ENCODE data around the gene C17orf78. TPM values are rescaled to one million over a fixed set of nuclear protein-coding genes. Genes with fewer than 3 reads are reported as not detected.

C17orf78 gene
- total RNA-seq, 1 experiment from 2014 or later, result not detected

DNA sequence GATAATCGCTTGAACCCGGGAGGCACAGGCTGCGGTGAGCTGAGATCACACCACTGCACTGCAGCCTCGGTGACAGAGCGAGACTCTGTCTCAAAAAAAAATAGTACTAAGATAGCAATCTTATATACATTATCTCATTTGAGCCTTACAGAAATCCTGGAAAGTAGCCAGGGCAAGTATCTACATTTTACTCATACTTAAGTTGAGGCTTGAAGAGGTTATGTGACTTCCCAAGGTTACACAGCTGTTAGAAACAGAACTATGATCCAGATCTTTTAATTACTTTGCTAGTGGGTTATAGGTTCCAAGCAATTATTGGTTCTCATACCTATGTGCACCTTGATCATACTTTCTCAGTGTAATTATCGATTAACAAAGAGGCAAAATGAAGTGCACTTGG lies 15.4 kb downstream of the C17orf78 start:
- Histone ChIP-seq H3K4me1 (ENCODE audit: control insufficient read depth in 1 of 2, insufficient read depth in 2 of 2, low read length in 2 of 2) (peaks cover 0 to 10% of the 10 kb centered on the region in 2 experiments; a peak in 2 of 4 replicates), H3K9me2 (ENCODE audit: insufficient read depth) (no peaks in the 10 kb centered on the region), H3K9me3 (ENCODE audit: control insufficient read depth in 1 of 2, insufficient read depth in 1 of 2, low read depth in 1 of 2, low read length in 2 of 2) (no peaks in the 10 kb centered on the region), H2AFZ (ENCODE audit: low read depth, low read length, poor library complexity, severe bottlenecking) (no peak overlapping the region), H4K20me1 (ENCODE audit: insufficient read depth) (no peaks in the 10 kb centered on the region), H3K9ac (ENCODE audit: low read length) (no peak overlapping the region), H3K4me3 (replicated peaks in 1 of 2; ENCODE audit: low read depth in 1 of 2, low read length in 2 of 2) (no peak overlapping the region), H3K79me2 (ENCODE audit: insufficient read depth, low read length) (no peaks in the 10 kb centered on the region), H3K27ac (ENCODE audit: low read depth, low read length) (no peak overlapping the region), H3K36me3 (ENCODE audit: control insufficient read depth in 1 of 2, insufficient read depth in 2 of 2, low read length in 2 of 2) (no peaks in the 10 kb centered on the region), H3K4me2 (ENCODE audit: low read length) (no peak overlapping the region), H3K27me3 (ENCODE audit: insufficient read depth, low read length) (no peaks in the 10 kb centered on the region)
- BruUV-seq (replicated peaks), result no TSS peak
- DNase-seq (ENCODE audit: low read depth, low spot score), result no peak
- POLR2A ChIA-PET, result interaction anchor here (1.1 kb wide), 1 partner anchor 32 kb away, joined by 3 read pairs; no protein-coding TSS in a partner anchor
- TF ChIP-seq SIN3A (IDR thresholded peaks at IDR 0.05; ENCODE audit: low read depth) (no peak), REST (IDR thresholded peaks at IDR 0.05; ENCODE audit: low read depth) (no peak), TCF7L2 (IDR thresholded peaks at IDR 0.05; ENCODE audit: borderline replicate concordance, extremely low read depth, insufficient read depth, insufficient read length) (no peak), CBX3 (IDR thresholded peaks at IDR 0.05; ENCODE audit: low read depth) (no peak), POLR2A (IDR thresholded peaks at IDR 0.05; ENCODE audit: borderline replicate concordance, extremely low read depth, insufficient read depth, insufficient read length) (no peak), JUND (IDR thresholded peaks at IDR 0.05) (no peak)
- intact Hi-C loops (cut with micrococcal nuclease), result no loop called here
- RAD21 ChIA-PET (ENCODE audit: low non-redundant PET in 1 of 2, low total read pairs in 2 of 2, uncharacterized antibody in 2 of 2, unreplicated experiment in 2 of 2), result no interaction called here
- CTCF ChIA-PET, result interaction anchor here (2.4 kb wide), 1 partner anchor 18 kb away, joined by 10 read pairs; no protein-coding TSS in a partner anchor
- no peak for ATAC-seq

All from HCT116 (cell line).